ENCODE measurements around the gene RCN2. TPM values are rescaled to one million over a fixed set of nuclear protein-coding genes. Genes with fewer than 3 reads are reported as not detected.
A peak's percentile ranks its signal among the peaks of the same experiment; 100 is the strongest.

RCN2 gene
- total and polyA plus RNA-seq, 8 donors = 7.5 to 22.9 (median 12.1) TPM

DNA sequence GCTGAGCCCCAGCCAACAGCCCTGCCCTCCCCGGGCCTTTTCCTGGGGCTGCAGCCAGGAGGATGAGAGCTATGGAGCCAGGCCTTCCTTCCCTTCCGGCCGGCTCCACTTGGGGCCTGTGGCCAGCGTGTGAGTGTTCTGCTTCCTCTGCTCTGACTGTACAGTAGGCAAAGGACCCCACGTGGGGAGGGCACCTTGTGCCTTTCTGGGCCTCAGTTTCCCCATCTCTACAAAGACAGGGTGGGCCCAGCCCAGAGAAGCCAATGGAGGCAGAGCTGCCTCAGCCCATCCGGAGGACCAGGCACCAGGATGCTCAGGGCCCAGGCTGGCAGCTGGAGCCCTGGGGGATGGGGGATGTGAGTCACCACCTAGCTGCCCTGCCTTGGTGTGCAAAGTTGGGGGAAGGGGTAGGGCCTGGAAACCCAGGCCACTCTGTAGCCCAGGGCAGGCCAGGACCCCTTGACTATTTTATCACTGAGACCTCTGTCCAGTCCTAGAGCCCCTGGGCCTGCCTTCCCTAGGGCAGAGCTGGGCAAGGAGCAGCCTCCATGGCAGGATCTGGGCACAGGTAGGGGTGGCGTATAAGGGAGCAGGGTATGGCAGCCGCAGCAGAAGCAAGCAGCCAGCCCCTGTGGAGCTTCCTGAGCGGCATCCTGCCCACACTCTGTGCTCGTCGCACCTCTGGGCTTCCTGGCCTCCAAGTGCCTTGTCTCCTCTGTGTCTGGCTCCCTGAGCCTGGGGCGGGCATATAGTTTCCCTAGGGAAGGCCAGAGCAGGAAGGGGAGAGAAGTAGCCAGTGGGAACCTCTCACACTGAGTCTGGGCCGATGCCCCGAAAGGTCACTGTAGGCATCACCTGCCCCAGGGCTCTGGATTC, 65.2 kb downstream of the RCN2 start:
- intact Hi-C loops (cut with DNase I) = no loop called here
- H3K27ac ChIP-seq = no peak overlapping the region

DNA sequence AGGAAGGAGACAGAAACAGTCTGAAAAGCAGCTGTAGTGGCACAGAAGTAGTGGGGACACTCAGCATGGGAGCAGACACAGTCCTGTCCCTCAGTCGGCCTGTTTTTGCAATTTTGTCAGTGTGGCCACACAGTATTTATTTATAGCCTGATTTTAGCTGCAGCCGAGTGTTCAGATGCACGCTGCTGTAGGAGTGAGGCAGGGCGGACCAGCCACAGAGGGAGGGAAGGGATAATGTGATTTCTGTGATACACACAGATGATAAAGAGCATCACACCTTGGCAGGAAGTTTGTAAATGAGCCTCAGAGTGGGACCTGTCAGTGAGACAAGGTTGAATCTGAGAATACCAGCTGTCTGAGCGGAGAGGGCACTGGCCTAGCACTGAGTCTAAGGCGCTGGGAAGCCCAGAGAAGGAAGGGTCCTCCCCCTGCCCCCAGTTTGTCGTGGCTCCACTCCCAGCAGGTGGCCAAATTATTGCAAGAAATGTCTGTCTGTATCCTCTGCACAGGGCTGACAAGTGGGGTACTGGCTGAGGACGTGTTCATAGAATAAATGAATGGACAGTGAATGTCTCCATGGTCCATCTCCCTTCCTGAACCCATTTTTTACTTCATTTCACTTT, 67.2 kb downstream of the RCN2 start:
- Histone ChIP-seq H3K4me1 (peaks cover 0 to under 1% (median 0%) of the 10 kb centered on the region in 3 donors), H3K9me3 (no peaks in the 10 kb centered on the region), H3K4me3 (no peak overlapping the region), H3K27me3 (no peaks in the 10 kb centered on the region), H3K27ac (no peak overlapping the region), H3K36me3 (no peaks in the 10 kb centered on the region)
- intact Hi-C loops (cut with DNase I) = no loop called here
- DNase-seq = peak in 2 of 6 donors; percentile 3 to 12
- 75 to 82% methylated on average over 8 of the region's 8 CpGs for WGBS, 2 donors
- FAIRE-seq = no peak
- TF ChIP-seq, protein P1, sequence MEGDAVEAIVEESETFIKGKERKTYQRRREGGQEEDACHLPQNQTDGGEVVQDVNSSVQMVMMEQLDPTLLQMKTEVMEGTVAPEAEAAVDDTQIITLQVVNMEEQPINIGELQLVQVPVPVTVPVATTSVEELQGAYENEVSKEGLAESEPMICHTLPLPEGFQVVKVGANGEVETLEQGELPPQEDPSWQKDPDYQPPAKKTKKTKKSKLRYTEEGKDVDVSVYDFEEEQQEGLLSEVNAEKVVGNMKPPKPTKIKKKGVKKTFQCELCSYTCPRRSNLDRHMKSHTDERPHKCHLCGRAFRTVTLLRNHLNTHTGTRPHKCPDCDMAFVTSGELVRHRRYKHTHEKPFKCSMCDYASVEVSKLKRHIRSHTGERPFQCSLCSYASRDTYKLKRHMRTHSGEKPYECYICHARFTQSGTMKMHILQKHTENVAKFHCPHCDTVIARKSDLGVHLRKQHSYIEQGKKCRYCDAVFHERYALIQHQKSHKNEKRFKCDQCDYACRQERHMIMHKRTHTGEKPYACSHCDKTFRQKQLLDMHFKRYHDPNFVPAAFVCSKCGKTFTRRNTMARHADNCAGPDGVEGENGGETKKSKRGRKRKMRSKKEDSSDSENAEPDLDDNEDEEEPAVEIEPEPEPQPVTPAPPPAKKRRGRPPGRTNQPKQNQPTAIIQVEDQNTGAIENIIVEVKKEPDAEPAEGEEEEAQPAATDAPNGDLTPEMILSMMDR (IDR thresholded peaks at IDR 0.05) = no peak
- no peak for ATAC-seq

More for the DNA sequence above, 65.2 kb downstream of the RCN2 start:
- Histone ChIP-seq H3K4me3 (peak overlapping the region in 1 of 4 donors; percentile 26), H3K27me3 (no peaks in the 10 kb centered on the region), H3K4me1 (peaks cover 0 to 4% (median 0%) of the 10 kb centered on the region in 3 donors), H3K36me3 (no peaks in the 10 kb centered on the region), H3K9me3 (no peaks in the 10 kb centered on the region)
- TF ChIP-seq, protein P1 (IDR thresholded peaks at IDR 0.05) = no peak
- peak in 2 of 6 donors; percentile 43 to 48 for DNase-seq
- WGBS, 2 donors = 77 to 85% methylated on average over 13 to 14 of the region's 14 CpGs
- no peak for FAIRE-seq
- ATAC-seq = peak in 2 of 4 donors; percentile 19 to 42

DNA sequence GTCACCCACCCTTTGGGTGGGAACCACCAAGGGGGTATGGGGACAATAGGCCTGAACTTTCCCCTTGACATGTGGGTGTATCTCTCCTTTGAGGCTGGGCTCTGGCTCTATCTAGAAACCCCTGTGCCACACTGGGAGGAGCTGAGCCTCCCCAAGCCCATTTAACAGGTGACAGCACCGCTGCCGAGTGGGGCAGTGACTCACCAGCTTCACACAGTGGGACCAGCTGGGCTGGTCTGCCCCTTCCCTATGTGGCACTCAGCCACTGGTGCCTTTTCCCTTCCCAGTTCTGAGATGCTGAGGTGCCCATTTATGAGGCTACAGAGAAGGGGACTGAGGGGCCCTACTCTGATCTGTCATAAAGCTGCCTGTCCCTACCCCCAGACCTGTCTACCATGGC, 68.4 kb downstream of the RCN2 start:
- TF ChIP-seq, protein P1 (IDR thresholded peaks at IDR 0.05) = no peak
- no peak for FAIRE-seq
- Histone ChIP-seq H3K4me3 (no peak overlapping the region), H3K4me1 (no peaks in the 10 kb centered on the region), H3K27ac (no peak overlapping the region), H3K9me3 (no peaks in the 10 kb centered on the region), H3K36me3 (no peaks in the 10 kb centered on the region), H3K27me3 (no peaks in the 10 kb centered on the region)
- ATAC-seq = no peak
- DNase-seq = peak in 1 of 6 donors; percentile 18
- intact Hi-C loops (cut with DNase I) = no loop called here
- 91 to 95% methylated on average over 2 of the region's 2 CpGs for WGBS, 2 donors

DNA sequence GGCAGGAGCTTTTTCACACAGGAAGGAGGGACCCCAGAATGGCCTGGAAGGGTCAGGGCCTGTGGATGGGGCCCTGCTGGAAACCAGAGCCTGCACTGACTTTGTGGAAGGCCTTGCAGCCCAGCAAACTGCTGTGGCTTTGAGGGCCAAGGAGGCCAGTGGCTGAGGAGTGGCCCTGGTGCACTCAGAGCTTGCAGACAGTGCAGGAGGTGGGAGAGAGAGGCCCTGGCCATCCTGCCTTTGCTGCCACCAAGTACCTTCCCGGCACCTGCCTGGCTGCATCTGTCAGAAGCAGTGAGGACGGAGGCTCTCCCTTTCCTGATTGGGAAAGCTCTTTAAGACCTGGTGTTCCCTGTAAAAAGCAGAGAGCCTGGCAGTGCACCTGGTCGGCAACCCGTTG, 69.8 kb downstream of the RCN2 start:
- Histone ChIP-seq H3K4me1 (no peaks in the 10 kb centered on the region), H3K4me3 (no peak overlapping the region), H3K36me3 (no peaks in the 10 kb centered on the region), H3K9me3 (no peaks in the 10 kb centered on the region), H3K27ac (no peak overlapping the region), H3K27me3 (no peaks in the 10 kb centered on the region)
- DNase-seq (peak in 1 of 6 donors; percentile 30), ATAC-seq (no peak), FAIRE-seq (no peak)
- 60 to 65% methylated on average over 4 of the region's 4 CpGs for WGBS, 2 donors
- TF ChIP-seq, protein P1 (IDR thresholded peaks at IDR 0.05) = no peak
- intact Hi-C loops (cut with DNase I) = no loop called here

Measured in pancreas (tissue), 10 donors.